GM12873 (cell line): ENCODE measurements around the gene CAP2.

Source experiments
- TF ChIP-seq, protein P1 (sequence below): IDR thresholded peaks from 2 replicates; pipeline ENCODE4 v1.5.1; 2012; ENCODE audit warnings: low read depth, mild to moderate bottlenecking, moderate library complexity, low read length, control low read depth; ENCODE audit not compliant: insufficient read depth; ENCODE audit errors: missing control alignments

The CAP2 gene

GRCh38 chr6:17417817-17418216 lies 24.4 kb downstream of the CAP2 start:
- TF ChIP-seq, protein P1, sequence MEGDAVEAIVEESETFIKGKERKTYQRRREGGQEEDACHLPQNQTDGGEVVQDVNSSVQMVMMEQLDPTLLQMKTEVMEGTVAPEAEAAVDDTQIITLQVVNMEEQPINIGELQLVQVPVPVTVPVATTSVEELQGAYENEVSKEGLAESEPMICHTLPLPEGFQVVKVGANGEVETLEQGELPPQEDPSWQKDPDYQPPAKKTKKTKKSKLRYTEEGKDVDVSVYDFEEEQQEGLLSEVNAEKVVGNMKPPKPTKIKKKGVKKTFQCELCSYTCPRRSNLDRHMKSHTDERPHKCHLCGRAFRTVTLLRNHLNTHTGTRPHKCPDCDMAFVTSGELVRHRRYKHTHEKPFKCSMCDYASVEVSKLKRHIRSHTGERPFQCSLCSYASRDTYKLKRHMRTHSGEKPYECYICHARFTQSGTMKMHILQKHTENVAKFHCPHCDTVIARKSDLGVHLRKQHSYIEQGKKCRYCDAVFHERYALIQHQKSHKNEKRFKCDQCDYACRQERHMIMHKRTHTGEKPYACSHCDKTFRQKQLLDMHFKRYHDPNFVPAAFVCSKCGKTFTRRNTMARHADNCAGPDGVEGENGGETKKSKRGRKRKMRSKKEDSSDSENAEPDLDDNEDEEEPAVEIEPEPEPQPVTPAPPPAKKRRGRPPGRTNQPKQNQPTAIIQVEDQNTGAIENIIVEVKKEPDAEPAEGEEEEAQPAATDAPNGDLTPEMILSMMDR, result no peak

- TF ChIP-seq, protein P1, result no peak
Measured at GRCh38 chr6:17418281-17419188, 25.1 kb downstream of the CAP2 start.

DNA sequence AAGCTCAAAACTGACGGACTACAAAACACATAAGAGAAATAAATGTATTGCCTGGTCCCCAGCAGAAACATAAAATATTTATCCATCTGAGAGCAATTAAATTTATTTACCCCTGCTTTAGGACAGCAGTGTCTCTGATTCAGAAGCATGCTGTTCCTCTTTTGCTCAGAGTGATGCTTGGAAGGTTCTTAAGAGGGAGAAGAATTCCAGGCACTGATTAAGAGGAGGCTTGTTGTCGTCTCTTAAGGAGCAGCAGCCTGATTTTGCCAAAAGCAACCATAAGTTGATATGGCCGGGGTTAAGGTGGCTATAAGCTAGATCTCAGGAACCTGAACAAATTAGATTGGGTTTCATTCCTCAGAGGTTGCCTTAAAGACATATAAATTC lies 25.8 kb downstream of the CAP2 start:
- TF ChIP-seq, protein P1, result no peak

GRCh38 chr6:17420368-17420767 lies 27.0 kb downstream of the CAP2 start:
- TF ChIP-seq, protein P1, result no peak

DNA sequence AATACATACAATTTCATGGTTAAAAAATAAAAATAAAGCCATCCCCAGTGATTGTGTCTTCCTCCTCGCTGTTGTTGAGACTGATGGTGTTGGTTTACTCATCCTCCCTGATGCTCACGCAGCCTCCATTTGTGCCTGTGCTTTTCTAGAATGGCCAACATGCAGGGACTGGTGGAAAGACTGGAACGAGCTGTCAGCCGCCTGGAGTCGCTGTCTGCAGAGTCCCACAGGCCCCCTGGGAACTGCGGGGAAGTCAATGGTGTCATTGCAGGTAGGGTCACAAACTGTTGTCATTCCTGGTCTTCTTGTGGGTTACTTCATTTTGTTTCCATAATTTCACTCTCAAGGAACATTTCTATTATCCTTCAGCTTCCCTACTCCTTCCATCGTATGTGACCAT lies 28.0 kb downstream of the CAP2 start:
- TF ChIP-seq, protein P1, result no peak

DNA sequence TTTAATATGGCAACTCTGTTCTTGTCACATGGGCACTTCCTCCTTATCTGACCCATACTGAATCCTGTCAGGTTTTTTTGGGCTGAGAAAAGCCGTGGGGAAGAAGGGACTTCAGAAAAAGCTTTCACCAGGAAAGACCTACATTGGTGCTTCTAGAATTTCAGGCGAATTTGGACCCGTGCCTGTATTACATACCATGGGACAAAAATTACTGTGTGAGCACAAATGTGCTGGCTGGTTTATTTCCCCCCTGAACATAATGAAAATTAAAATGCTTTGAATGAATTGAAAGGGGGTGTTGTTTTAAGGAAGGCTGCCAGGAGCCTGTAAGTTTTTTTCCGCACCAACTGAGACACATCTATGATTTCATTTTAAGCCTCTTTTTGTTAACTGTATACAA lies 29.6 kb downstream of the CAP2 start:
- TF ChIP-seq, protein P1, result no peak

DNA sequence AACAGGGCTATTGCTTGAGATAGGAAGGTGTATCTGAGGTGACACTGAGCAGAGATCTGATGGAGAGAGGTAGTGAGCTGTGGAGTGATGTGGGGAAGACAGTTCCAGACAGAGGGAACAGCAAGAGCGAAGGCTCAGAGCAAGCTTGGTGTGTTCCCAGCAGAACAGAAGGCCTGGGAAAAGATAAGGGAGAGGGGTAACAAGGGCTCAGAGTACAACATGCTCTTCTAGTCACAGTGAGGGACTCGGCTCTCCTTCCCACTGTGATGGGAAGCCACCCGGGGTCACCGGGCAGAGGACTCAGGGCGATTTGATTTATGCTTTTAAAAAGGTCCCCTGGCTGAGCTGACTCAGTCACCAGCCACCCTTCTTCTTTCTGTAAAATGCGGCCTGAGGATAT lies 33.7 kb downstream of the CAP2 start:
- TF ChIP-seq, protein P1, result no peak
